Measurements from ENCODE around the gene TMEFF2.

Gene TMEFF2

DNA sequence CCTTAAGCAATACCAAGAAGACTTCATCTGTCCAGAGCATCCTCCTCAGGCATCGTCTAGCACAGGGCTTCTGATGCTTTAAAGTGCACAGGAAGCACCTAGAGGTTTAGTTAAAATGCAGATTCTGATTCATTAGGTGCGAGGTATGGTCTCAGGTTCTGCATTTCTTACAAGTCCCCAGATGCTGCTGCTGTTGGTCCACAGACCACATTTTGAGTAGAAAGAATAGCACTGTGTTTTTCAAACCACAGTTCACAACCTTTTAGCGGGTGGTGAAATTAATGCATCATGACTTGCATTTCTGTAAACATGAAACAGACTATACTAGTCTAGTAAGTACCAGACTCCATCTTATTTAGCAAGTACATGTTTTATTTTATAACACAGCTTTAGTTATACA, 134.6 kb downstream of the TMEFF2 start:
- TF ChIP-seq, protein P1, sequence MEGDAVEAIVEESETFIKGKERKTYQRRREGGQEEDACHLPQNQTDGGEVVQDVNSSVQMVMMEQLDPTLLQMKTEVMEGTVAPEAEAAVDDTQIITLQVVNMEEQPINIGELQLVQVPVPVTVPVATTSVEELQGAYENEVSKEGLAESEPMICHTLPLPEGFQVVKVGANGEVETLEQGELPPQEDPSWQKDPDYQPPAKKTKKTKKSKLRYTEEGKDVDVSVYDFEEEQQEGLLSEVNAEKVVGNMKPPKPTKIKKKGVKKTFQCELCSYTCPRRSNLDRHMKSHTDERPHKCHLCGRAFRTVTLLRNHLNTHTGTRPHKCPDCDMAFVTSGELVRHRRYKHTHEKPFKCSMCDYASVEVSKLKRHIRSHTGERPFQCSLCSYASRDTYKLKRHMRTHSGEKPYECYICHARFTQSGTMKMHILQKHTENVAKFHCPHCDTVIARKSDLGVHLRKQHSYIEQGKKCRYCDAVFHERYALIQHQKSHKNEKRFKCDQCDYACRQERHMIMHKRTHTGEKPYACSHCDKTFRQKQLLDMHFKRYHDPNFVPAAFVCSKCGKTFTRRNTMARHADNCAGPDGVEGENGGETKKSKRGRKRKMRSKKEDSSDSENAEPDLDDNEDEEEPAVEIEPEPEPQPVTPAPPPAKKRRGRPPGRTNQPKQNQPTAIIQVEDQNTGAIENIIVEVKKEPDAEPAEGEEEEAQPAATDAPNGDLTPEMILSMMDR (IDR thresholded peaks at IDR 0.05; ENCODE audit: insufficient read depth, missing control alignments): no peak
- DNase-seq (ENCODE audit: insufficient read length, low spot score) (no peak), FAIRE-seq (no peak)

DNA sequence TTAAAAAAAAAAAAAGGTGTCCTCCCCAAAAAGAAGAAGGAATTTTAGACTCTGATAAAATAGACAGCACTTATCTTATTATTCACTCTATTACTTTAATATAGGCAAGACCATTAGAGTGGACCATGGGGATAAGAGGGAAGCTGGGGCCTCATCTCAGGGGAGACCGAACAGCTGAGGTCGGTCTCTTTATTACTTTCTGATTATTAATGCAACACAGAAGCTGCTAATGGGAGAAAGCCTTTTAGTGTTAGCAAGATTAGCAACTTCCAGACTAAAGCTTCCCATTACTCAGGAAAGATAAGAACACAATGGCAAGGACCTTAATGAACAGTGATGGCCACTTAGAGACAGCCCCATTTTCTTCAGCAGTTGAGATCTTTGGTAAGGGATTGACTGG, 135.5 kb downstream of the TMEFF2 start:
- FAIRE-seq (peak; percentile 35), DNase-seq (ENCODE audit: insufficient read length, low spot score) (no peak)
- TF ChIP-seq, protein P1 (IDR thresholded peaks at IDR 0.05; ENCODE audit: insufficient read depth, missing control alignments): no peak

DNA sequence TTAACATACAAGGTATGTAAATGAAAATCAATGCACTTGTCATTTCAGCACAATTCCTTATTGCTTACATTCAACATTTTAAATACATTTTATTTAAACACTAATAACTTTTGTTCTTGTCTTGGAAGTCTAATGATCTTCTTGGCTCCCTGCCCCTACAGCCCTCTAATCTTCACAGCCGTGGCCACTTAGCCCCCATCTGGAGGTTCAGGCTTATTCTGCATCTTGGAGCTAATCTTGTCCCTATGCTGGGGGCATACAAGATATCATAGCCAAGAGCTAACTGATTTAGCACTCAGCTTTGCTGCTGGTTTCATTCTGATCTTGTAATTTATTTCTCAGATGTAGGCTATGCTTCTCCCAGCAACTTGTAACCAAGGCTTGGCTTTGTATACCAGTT, 140.8 kb downstream of the TMEFF2 start:
- TF ChIP-seq, protein P1 (IDR thresholded peaks at IDR 0.05; ENCODE audit: insufficient read depth, missing control alignments): no peak
- FAIRE-seq (no peak), DNase-seq (ENCODE audit: insufficient read length, low spot score) (no peak)

DNA sequence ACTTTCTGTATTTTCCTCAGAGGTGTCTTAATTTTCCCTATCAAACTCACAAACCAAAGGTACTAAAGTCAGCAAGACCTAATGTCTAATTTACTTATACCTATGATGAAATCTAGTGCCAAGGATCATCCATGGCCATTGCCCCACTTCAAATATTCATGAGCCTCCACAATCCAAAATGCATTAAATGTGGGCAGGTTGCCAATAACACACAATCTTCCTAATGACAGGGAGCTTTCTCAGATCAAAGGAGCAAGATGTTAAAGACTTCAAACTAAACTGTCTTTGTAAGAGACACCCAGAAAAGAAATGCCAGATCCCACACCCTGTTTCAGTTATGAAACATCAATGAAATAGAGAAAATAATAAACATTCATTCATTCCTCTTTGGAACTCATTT, 143.2 kb downstream of the TMEFF2 start:
- TF ChIP-seq, protein P1 (IDR thresholded peaks at IDR 0.05; ENCODE audit: insufficient read depth, missing control alignments): no peak
- FAIRE-seq (peak; percentile 41), DNase-seq (ENCODE audit: insufficient read length, low spot score) (no peak)

DNA sequence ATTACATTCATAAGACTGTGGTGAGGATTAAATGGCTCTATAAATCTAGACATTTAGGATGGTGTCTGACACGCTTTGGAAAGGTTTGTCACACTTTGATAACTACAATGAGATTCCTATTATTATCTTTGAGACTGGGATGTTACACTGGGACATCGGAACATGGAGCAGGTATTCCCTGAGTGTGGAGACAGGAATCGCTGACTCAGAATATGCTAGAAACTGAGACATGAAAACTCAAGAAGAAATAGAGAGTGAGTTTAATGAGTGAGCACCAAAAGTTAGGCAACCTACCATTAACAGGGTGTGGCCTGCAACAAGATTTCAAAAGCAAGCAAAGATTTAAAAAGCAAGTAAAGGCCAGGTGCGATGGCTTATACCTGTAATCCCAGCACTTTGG, 145.4 kb downstream of the TMEFF2 start:
- TF ChIP-seq, protein P1 (IDR thresholded peaks at IDR 0.05; ENCODE audit: insufficient read depth, missing control alignments): no peak
- FAIRE-seq (no peak), DNase-seq (ENCODE audit: insufficient read length, low spot score) (no peak)

DNA sequence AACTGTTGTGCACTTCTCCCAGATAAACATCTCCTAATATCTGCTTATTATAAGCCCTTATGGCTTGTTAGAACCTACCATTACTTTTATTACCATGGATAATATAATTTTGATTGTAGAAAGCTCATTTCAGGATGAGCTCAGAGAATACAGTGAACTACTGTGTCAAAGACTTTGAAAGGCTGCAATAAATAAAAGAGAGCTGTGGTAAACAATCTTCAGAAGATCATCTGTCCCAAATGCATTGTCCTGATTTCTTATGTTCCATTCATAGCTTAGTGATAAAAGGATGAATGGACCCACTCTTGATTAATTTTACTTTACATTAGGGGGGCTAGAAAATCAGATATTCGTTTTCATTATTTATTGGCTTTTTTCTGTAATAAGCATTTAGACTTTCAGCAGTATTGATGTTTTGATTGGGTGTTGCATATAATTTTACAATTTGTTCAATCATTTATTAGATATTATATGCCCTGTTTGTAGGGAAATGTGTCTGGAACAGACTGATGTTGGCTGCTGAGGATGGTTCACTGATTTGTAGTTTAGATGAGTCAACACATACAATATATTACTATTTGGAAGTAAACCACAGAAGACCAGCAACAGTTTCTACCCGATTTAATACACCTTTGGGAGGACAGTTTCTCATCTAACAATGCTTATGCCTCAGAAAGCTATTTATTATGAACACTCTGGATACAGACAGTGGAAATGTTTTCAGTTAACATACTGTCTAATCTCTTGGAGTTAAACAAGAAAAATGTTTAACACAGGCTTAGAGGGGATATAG, 147.2 kb downstream of the TMEFF2 start:
- no peak for DNase-seq (ENCODE audit: insufficient read length, low spot score)
- FAIRE-seq: no peak
- TF ChIP-seq, protein P1 (IDR thresholded peaks at IDR 0.05; ENCODE audit: insufficient read depth, missing control alignments): no peak

DNA sequence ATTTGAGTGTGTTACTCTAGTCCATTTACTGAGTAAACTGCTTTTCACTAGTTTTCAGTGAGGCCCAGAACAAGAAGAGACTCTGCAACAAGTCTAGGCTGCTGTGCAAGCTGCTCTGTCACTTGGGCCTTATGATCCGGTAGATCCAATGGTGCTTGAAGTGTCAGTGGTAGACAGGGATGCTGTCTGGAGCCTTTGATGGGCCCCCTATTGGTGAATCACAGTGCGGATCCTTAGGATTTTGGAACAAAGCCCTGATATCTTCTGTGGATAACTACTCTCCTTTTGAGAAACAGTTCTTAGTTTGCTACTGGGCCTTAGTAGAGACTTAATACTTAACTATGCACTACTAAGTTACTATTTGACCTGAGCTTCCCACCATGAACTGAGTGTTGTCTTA, 150.2 kb downstream of the TMEFF2 start:
- TF ChIP-seq, protein P1 (IDR thresholded peaks at IDR 0.05; ENCODE audit: insufficient read depth, missing control alignments): no peak
- DNase-seq (ENCODE audit: insufficient read length, low spot score): no peak
- FAIRE-seq: no peak
